Measurements from ENCODE around the gene SAMD8. TPM values are rescaled to one million over a fixed set of nuclear protein-coding genes. Genes with fewer than 3 reads are reported as not detected.

SAMD8 gene
- total and polyA plus RNA-seq, 10 of the 15 experiments (the other 5 are each of a cell fraction or from before 2014, with no cell fraction given): 2.8 to 26.0 (median 9.3) TPM

- TF ChIP-seq, protein P1, sequence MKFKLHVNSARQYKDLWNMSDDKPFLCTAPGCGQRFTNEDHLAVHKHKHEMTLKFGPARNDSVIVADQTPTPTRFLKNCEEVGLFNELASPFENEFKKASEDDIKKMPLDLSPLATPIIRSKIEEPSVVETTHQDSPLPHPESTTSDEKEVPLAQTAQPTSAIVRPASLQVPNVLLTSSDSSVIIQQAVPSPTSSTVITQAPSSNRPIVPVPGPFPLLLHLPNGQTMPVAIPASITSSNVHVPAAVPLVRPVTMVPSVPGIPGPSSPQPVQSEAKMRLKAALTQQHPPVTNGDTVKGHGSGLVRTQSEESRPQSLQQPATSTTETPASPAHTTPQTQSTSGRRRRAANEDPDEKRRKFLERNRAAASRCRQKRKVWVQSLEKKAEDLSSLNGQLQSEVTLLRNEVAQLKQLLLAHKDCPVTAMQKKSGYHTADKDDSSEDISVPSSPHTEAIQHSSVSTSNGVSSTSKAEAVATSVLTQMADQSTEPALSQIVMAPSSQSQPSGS (IDR thresholded peaks at IDR 0.05; ENCODE audit: low read length): no peak
- no peak for TF ChIP-seq CBFB (IDR thresholded peaks at IDR 0.05; ENCODE audit: low read depth)
- no peak for TF ChIP-seq ZNF207 (IDR thresholded peaks at IDR 0.05; ENCODE audit: borderline replicate concordance)
- no peak for TF ChIP-seq RAD51 (IDR thresholded peaks at IDR 0.05)
- no peak for TF ChIP-seq SRF (IDR thresholded peaks at IDR 0.05; ENCODE audit: low read depth in 2 of 2, low read length in 2 of 2)
- TF ChIP-seq, protein P2, sequence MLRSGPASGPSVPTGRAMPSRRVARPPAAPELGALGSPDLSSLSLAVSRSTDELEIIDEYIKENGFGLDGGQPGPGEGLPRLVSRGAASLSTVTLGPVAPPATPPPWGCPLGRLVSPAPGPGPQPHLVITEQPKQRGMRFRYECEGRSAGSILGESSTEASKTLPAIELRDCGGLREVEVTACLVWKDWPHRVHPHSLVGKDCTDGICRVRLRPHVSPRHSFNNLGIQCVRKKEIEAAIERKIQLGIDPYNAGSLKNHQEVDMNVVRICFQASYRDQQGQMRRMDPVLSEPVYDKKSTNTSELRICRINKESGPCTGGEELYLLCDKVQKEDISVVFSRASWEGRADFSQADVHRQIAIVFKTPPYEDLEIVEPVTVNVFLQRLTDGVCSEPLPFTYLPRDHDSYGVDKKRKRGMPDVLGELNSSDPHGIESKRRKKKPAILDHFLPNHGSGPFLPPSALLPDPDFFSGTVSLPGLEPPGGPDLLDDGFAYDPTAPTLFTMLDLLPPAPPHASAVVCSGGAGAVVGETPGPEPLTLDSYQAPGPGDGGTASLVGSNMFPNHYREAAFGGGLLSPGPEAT (IDR thresholded peaks at IDR 0.05; ENCODE audit: low read depth): no peak
- no peak for TF ChIP-seq NKRF (conservative IDR thresholded peaks at IDR 0.05)
- TF ChIP-seq, protein P3, sequence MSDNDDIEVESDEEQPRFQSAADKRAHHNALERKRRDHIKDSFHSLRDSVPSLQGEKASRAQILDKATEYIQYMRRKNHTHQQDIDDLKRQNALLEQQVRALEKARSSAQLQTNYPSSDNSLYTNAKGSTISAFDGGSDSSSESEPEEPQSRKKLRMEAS (IDR thresholded peaks at IDR 0.05; ENCODE audit: low read depth, low read length): no peak
- TF ChIP-seq EGR1 (IDR thresholded peaks at IDR 0.05; ENCODE audit: borderline replicate concordance in 1 of 2, low read depth in 2 of 2, low read length in 2 of 2): no peak
Observed at GRCh38 chr10:75104842-75105241, 6.6 kb upstream of the SAMD8 start (continued).

All from GM12878 (cell line).